Smooth muscle cell (in vitro differentiated cells): ENCODE data around the gene RDH13. TPM values are rescaled to one million over a fixed set of nuclear protein-coding genes. Genes with fewer than 3 reads are reported as not detected.

ENCODE experiments used
- DNase-seq: peaks from one replicate; lab custom pipeline; 2025; ENCODE audit not compliant: unreplicated experiment; lab: John Stamatoyannopoulos, UW
- H2AFZ ChIP-seq: fragments of 200-600 bp; sonication (generic); 2 replicates; pipeline ENCODE4 v1.6.0; 2016; ENCODE audit warnings: antibody characterized with exemption, low read depth, mild to moderate bottlenecking
- H3F3A ChIP-seq: fragments of 200-600 bp; sonication (generic); 2 replicates; pipeline ENCODE4 v1.6.0; 2017; ENCODE audit warnings: antibody characterized with exemption, low read depth
- H3K27ac ChIP-seq: fragments of 200-600 bp; sonication (generic); 2 replicates; pipeline ENCODE4 v1.5.1; 2016; ENCODE audit warnings: low read depth, mild to moderate bottlenecking
- H3K27me3 ChIP-seq: fragments of 200-600 bp; sonication (generic); 2 replicates; pipeline ENCODE4 v1.6.1; 2016; ENCODE audit warnings: low read depth, mild to moderate bottlenecking
- H3K36me3 ChIP-seq: fragments of 200-600 bp; sonication (generic); 2 replicates; pipeline ENCODE4 v1.5.1; 2016; ENCODE audit warnings: low read depth
- H3K4me1 ChIP-seq: fragments of 200-600 bp; sonication (generic); 2 replicates; pipeline ENCODE4 v1.5.1; 2016; ENCODE audit warnings: low read depth
- H3K4me2 ChIP-seq: fragments of 200-600 bp; sonication (generic); 2 replicates; pipeline ENCODE4 v1.6.0; 2016; ENCODE audit warnings: mild to moderate bottlenecking
- H3K4me3 ChIP-seq: fragments of 200-600 bp; sonication (generic); 2 replicates; pipeline ENCODE4 v1.5.1; 2016; ENCODE audit warnings: mild to moderate bottlenecking
- H3K79me2 ChIP-seq: fragments of 200-600 bp; sonication (generic); 2 replicates; pipeline ENCODE4 v1.6.0; 2016; ENCODE audit warnings: low read depth, mild to moderate bottlenecking
- H3K9ac ChIP-seq: fragments of 200-600 bp; sonication (generic); 2 replicates; pipeline ENCODE4 v1.6.0; 2016; ENCODE audit warnings: low read depth
- H3K9me3 ChIP-seq: fragments of 200-600 bp; sonication (generic); replicated peaks from 2 replicates; pipeline ENCODE4 v1.5.1; 2016; ENCODE audit warnings: low read depth
- H4K20me1 ChIP-seq: fragments of 200-600 bp; sonication (generic); 2 replicates; pipeline ENCODE4 v1.6.0; 2016; ENCODE audit warnings: low read depth
- CTCF ChIP-seq: fragments of 200-600 bp; sonication (generic); IDR thresholded peaks from 2 replicates; pipeline ENCODE4 v1.5.1; 2017; ENCODE audit warnings: borderline replicate concordance, mild to moderate bottlenecking, antibody characterized with exemption; ENCODE audit not compliant: insufficient read depth, poor library complexity, severe bottlenecking
- WGBS: methylation state at CpG from one replicate; pipeline ENCODE4 v1.1.7; 2016; ENCODE audit warnings: low lambda C conversion rate; 5-methylcytosine and 5-hydroxymethylcytosine counted together
- polyA plus RNA-seq: library from polyadenylated mRNA; unstranded; fragments of >200 nt; fragmentation: Nextera tagmentation; extraction: Ambion mirVana; gene quantifications from 2 replicates; pipeline ENCODE4 v1.2.1, GENCODE V29; 2016
- total RNA-seq: library from RNA; depleted of rRNA; stranded (reverse); fragments of >200 nt; gene quantifications from 2 replicates; pipeline ENCODE4 v1.2.3, GENCODE V29; 2014

Gene RDH13
- total and polyA plus RNA-seq, 2 experiments from 2014 or later = 9.1 to 13.5 TPM

GRCh38 chr19:55016017-55016416 lies 46.9 kb downstream of the RDH13 start:
- Histone ChIP-seq H4K20me1 (peaks cover 20% of the 10 kb centered on the region), H3F3A (no peaks in the 10 kb centered on the region), H3K79me2 (no peaks in the 10 kb centered on the region), H3K36me3 (no peaks in the 10 kb centered on the region), H3K27ac (no peak overlapping the region), H3K4me1 (no peaks in the 10 kb centered on the region), H3K27me3 (peaks cover 9% of the 10 kb centered on the region), H3K9me3 (no peaks in the 10 kb centered on the region), H3K4me3 (no peak overlapping the region), H2AFZ (no peak overlapping the region), H3K4me2 (no peak overlapping the region), H3K9ac (no peak overlapping the region)
- DNase-seq = no peak
- TF ChIP-seq CTCF = no peak
- WGBS = 59% methylated on average over 3 of the region's 3 CpGs

GRCh38 chr19:55015126-55015525 lies 47.8 kb downstream of the RDH13 start:
- Histone ChIP-seq H3K4me2 (no peak overlapping the region), H3F3A (no peaks in the 10 kb centered on the region), H3K79me2 (no peaks in the 10 kb centered on the region), H3K9ac (no peak overlapping the region), H2AFZ (no peak overlapping the region), H4K20me1 (peaks cover 15% of the 10 kb centered on the region), H3K9me3 (no peaks in the 10 kb centered on the region), H3K36me3 (no peaks in the 10 kb centered on the region), H3K4me1 (no peaks in the 10 kb centered on the region), H3K27ac (no peak overlapping the region), H3K4me3 (no peak overlapping the region), H3K27me3 (peaks cover 14% of the 10 kb centered on the region)
- no peak for TF ChIP-seq CTCF
- DNase-seq = no peak
- 80% methylated on average over 5 of the region's 5 CpGs for WGBS

- Histone ChIP-seq H3K4me3 (no peak overlapping the region), H2AFZ (no peak overlapping the region), H3K27ac (no peak overlapping the region), H3K4me1 (no peaks in the 10 kb centered on the region), H3K27me3 (peaks cover 14% of the 10 kb centered on the region), H3K4me2 (no peak overlapping the region), H3F3A (no peaks in the 10 kb centered on the region), H3K36me3 (no peaks in the 10 kb centered on the region), H4K20me1 (peaks cover 13% of the 10 kb centered on the region), H3K9me3 (no peaks in the 10 kb centered on the region), H3K9ac (no peak overlapping the region), H3K79me2 (no peaks in the 10 kb centered on the region)
- 93% methylated on average over 22 of the region's 22 CpGs for WGBS
- TF ChIP-seq CTCF = no peak
- DNase-seq = no peak
These were observed 48.2 kb downstream of the RDH13 start for GRCh38 chr19:55014714-55015113.

- TF ChIP-seq CTCF = no peak
- no peaks in the 10 kb centered on the region for H3F3A ChIP-seq
These were observed 49.4 kb downstream of the RDH13 start for GRCh38 chr19:55013596-55013995.

More at GRCh38 chr19:55013596-55013995, 49.4 kb downstream of the RDH13 start:
- no peaks in the 10 kb centered on the region for H3K36me3 ChIP-seq
- H3K4me2 ChIP-seq = no peak overlapping the region
- no peak overlapping the region for H3K27ac ChIP-seq
- H3K9me3 ChIP-seq = no peaks in the 10 kb centered on the region
- H3K27me3 ChIP-seq = peaks cover 14% of the 10 kb centered on the region
- H2AFZ ChIP-seq = no peak overlapping the region
- WGBS = 66% methylated on average over 5 of the region's 5 CpGs
- no peaks in the 10 kb centered on the region for H3K4me1 ChIP-seq
- peaks cover 13% of the 10 kb centered on the region for H4K20me1 ChIP-seq
- no peaks in the 10 kb centered on the region for H3K79me2 ChIP-seq
- no peak overlapping the region for H3K4me3 ChIP-seq
- no peak for DNase-seq
- H3K9ac ChIP-seq = no peak overlapping the region
